Amniotic epithelial cell (primary cell): Measurements from ENCODE around the gene DEXI.
"Not testable (repeated sequence)": the region's sequence is repeated elsewhere in the genome, so short reads cannot be mapped to it uniquely, and the experiment has no call there.

Experiments
- DNase-seq: peaks from one replicate; pipeline ENCODE4 v3.0.0-alpha.2; 2010; ENCODE audit warnings: low read depth

The DEXI gene

GRCh38 chr16:10926867-10927266, 15.4 kb downstream of the DEXI start:
- DNase-seq = no peak

- no peak for DNase-seq
Observed at GRCh38 chr16:10926094-10926493, 16.2 kb downstream of the DEXI start.

- DNase-seq = not testable (repeated sequence)
Observed at GRCh38 chr16:10925285-10925684, 17.0 kb downstream of the DEXI start.

- no peak for DNase-seq
Observed at GRCh38 chr16:10923650-10924214, 18.5 kb downstream of the DEXI start.

GRCh38 chr16:10923146-10923649, 19.1 kb downstream of the DEXI start:
- no peak for DNase-seq

GRCh38 chr16:10922328-10923145, 19.7 kb downstream of the DEXI start:
- no peak for DNase-seq

GRCh38 chr16:10921536-10922327, 20.5 kb downstream of the DEXI start:
- DNase-seq = no peak

GRCh38 chr16:10920726-10921427, 21.4 kb downstream of the DEXI start:
- DNase-seq = no peak

GRCh38 chr16:10919003-10919351, 23.3 kb downstream of the DEXI start:
- DNase-seq = no peak

- peak; percentile 87 for DNase-seq
Observed at GRCh38 chr16:10918294-10919002, 23.8 kb downstream of the DEXI start.

- no peak for DNase-seq
Observed at GRCh38 chr16:10916534-10916933, 25.7 kb downstream of the DEXI start.

GRCh38 chr16:10911267-10911666, 31.0 kb downstream of the DEXI start:
- DNase-seq = no peak

- DNase-seq = no peak
Observed at GRCh38 chr16:10907757-10908045, 34.6 kb downstream of the DEXI start.

- DNase-seq = no peak
Observed at GRCh38 chr16:10906914-10907756, 35.1 kb downstream of the DEXI start.

- no peak for DNase-seq
Observed at GRCh38 chr16:10906482-10906881, 35.8 kb downstream of the DEXI start.

- no peak for DNase-seq
Observed at GRCh38 chr16:10902999-10903398, 39.3 kb downstream of the DEXI start.

- DNase-seq = no peak
Observed at GRCh38 chr16:10897134-10897533, 45.1 kb downstream of the DEXI start.

- no peak for DNase-seq
Observed at GRCh38 chr16:10896723-10897122, 45.5 kb downstream of the DEXI start.

GRCh38 chr16:10896165-10896564, 46.1 kb downstream of the DEXI start:
- DNase-seq = no peak

GRCh38 chr16:10895053-10895946, 47.0 kb downstream of the DEXI start:
- DNase-seq = peak; percentile 23
